ENCODE data around the gene F5. TPM values are rescaled to one million over a fixed set of nuclear protein-coding genes. Genes with fewer than 3 reads are reported as not detected.
A peak's percentile ranks its signal among the peaks of the same experiment; 100 is the strongest.

Gene F5
- total RNA-seq, 1 experiment from 2014 or later: 0.09 TPM

GRCh38 chr1:169601096-169601881 is 15.0 kb upstream of the F5 start:
- no TSS peak for BruUV-seq (replicated peaks)
- H3K27me3 Mint-ChIP-seq (ENCODE audit: insufficient read depth, unreplicated experiment): peaks cover 34% of the 10 kb centered on the region
- peak; percentile 55 for DNase-seq (ENCODE audit: unreplicated experiment)
- ChIA-PET CTCF (interaction anchor here (0.5 to 3.9 kb wide), 53 partner anchors 9 to 1200 kb away, joined by 3 to 72 read pairs (median 5); partner anchors contain the start of genes F5, SELE and SELP), POLR2A (interaction anchor here (0.7 kb wide), 1 partner anchor 104 kb away, joined by 4 read pairs; no protein-coding TSS in a partner anchor)
- no peaks in the 10 kb centered on the region for H3K36me3 Mint-ChIP-seq (ENCODE audit: insufficient read depth, unreplicated experiment)
- H3K27ac Mint-ChIP-seq (ENCODE audit: low read depth, unreplicated experiment): no peak overlapping the region
- no peaks in the 10 kb centered on the region for H3K9me3 Mint-ChIP-seq (ENCODE audit: unreplicated experiment)
- no peaks in the 10 kb centered on the region for H3K4me1 Mint-ChIP-seq (ENCODE audit: insufficient read depth, unreplicated experiment)
- peak; percentile 42 for TF ChIP-seq CTCF (IDR thresholded peaks at IDR 0.05; ENCODE audit: unreplicated experiment)
- intact Hi-C loops (cut with micrococcal nuclease): loop anchor here (1.0 to 10.0 kb wide), 4 partner anchors 91 to 1284 kb away; partner anchors contain the start of gene SELL
- no peak overlapping the region for H3K4me3 Mint-ChIP-seq (ENCODE audit: unreplicated experiment)

GRCh38 chr1:169595764-169596711 is 9.8 kb upstream of the F5 start:
- Mint-ChIP-seq H3K4me1 (ENCODE audit: insufficient read depth, unreplicated experiment) (no peaks in the 10 kb centered on the region), H3K4me3 (ENCODE audit: unreplicated experiment) (no peak overlapping the region), H3K27ac (ENCODE audit: low read depth, unreplicated experiment) (no peak overlapping the region), H3K27me3 (ENCODE audit: insufficient read depth, unreplicated experiment) (peaks cover 73% of the 10 kb centered on the region), H3K9me3 (ENCODE audit: unreplicated experiment) (no peaks in the 10 kb centered on the region), H3K36me3 (ENCODE audit: insufficient read depth, unreplicated experiment) (no peaks in the 10 kb centered on the region)
- no peak for TF ChIP-seq CTCF (IDR thresholded peaks at IDR 0.05; ENCODE audit: unreplicated experiment)
- ChIA-PET POLR2A (interaction anchor here (1.0 kb wide), 1 partner anchor 11 kb away, joined by 3 read pairs; no protein-coding TSS in a partner anchor), CTCF (interaction anchor here (0.6 to 3.3 kb wide), 12 partner anchors 10 to 213 kb away, joined by 3 to 30 read pairs (median 3); partner anchors contain the start of gene F5)
- DNase-seq (ENCODE audit: unreplicated experiment): peak; percentile 60
- no TSS peak for BruUV-seq (replicated peaks)
- intact Hi-C loops (cut with micrococcal nuclease): no loop called here

GRCh38 chr1:169594391-169594790 is 8.1 kb upstream of the F5 start:
- no peaks in the 10 kb centered on the region for H3K4me1 Mint-ChIP-seq (ENCODE audit: insufficient read depth, unreplicated experiment)
- no peak for DNase-seq (ENCODE audit: unreplicated experiment)
- ChIA-PET POLR2A (no interaction called here), CTCF (interaction anchor here (3.3 kb wide), 1 partner anchor 8 kb away, joined by 30 read pairs; the partner anchor contains the start of gene F5)
- no peaks in the 10 kb centered on the region for H3K36me3 Mint-ChIP-seq (ENCODE audit: insufficient read depth, unreplicated experiment)
- no peaks in the 10 kb centered on the region for H3K9me3 Mint-ChIP-seq (ENCODE audit: unreplicated experiment)
- BruUV-seq (replicated peaks): no TSS peak
- no peak for TF ChIP-seq CTCF (IDR thresholded peaks at IDR 0.05; ENCODE audit: unreplicated experiment)
- H3K27ac Mint-ChIP-seq (ENCODE audit: low read depth, unreplicated experiment): no peak overlapping the region
- H3K4me3 Mint-ChIP-seq (ENCODE audit: unreplicated experiment): no peak overlapping the region
- H3K27me3 Mint-ChIP-seq (ENCODE audit: insufficient read depth, unreplicated experiment): peaks cover 76% of the 10 kb centered on the region
- intact Hi-C loops (cut with micrococcal nuclease): no loop called here

GRCh38 chr1:169590932-169591331 is 4.7 kb upstream of the F5 start:
- ChIA-PET CTCF (no interaction called here), POLR2A (no interaction called here)
- peak; percentile 79 for DNase-seq (ENCODE audit: unreplicated experiment)
- Mint-ChIP-seq H3K4me3 (ENCODE audit: unreplicated experiment) (no peak overlapping the region), H3K4me1 (ENCODE audit: insufficient read depth, unreplicated experiment) (no peaks in the 10 kb centered on the region), H3K9me3 (ENCODE audit: unreplicated experiment) (no peaks in the 10 kb centered on the region), H3K36me3 (ENCODE audit: insufficient read depth, unreplicated experiment) (no peaks in the 10 kb centered on the region), H3K27me3 (ENCODE audit: insufficient read depth, unreplicated experiment) (peaks cover 52% of the 10 kb centered on the region), H3K27ac (ENCODE audit: low read depth, unreplicated experiment) (no peak overlapping the region)
- BruUV-seq (replicated peaks): no TSS peak
- intact Hi-C loops (cut with micrococcal nuclease): no loop called here
- no peak for TF ChIP-seq CTCF (IDR thresholded peaks at IDR 0.05; ENCODE audit: unreplicated experiment)
